ENCODE measurements around the gene ENG. TPM values are rescaled to one million over a fixed set of nuclear protein-coding genes. Genes with fewer than 3 reads are reported as not detected.

The ENG gene
- total and polyA plus RNA-seq, 2 experiments from 2014 or later = 1.4 to 2.6 TPM

- TF ChIP-seq ZNF462 (CRISPR knock-in tag; IDR thresholded peaks at IDR 0.05) (no peak), POLR2AphosphoS5 (IDR thresholded peaks at IDR 0.05; ENCODE audit: low read depth) (no peak), STAT1 (IDR thresholded peaks at IDR 0.05; ENCODE audit: unreplicated experiment) (no peak), REST (IDR thresholded peaks at IDR 0.05; ENCODE audit: unreplicated experiment) (no peak), EZH2 (IDR thresholded peaks at IDR 0.05; ENCODE audit: low read depth, unreplicated experiment) (no peak), ZNF114 (CRISPR knock-in tag; IDR thresholded peaks at IDR 0.05) (no peak), CTCF (conservative IDR thresholded peaks at IDR 0.05; ENCODE audit: low read depth in 2 of 2) (no peak), JUNB (IDR thresholded peaks at IDR 0.05; ENCODE audit: unreplicated experiment) (no peak), ZNF331 (CRISPR knock-in tag; IDR thresholded peaks at IDR 0.05; ENCODE audit: low read depth) (no peak)
Observed at GRCh38 chr9:127852829-127853228, 1.6 kb downstream of the ENG start (continued).

Data from GM23338 (cell line).